ENCODE data around the gene SPIRE2. TPM values are rescaled to one million over a fixed set of nuclear protein-coding genes. Genes with fewer than 3 reads are reported as not detected.
"Not testable (repeated sequence)": the region's sequence is repeated elsewhere in the genome, so short reads cannot be mapped to it uniquely, and the experiment has no call there.

The SPIRE2 gene
- total RNA-seq, 1 experiment from 2014 or later, result 6.9 TPM

DNA sequence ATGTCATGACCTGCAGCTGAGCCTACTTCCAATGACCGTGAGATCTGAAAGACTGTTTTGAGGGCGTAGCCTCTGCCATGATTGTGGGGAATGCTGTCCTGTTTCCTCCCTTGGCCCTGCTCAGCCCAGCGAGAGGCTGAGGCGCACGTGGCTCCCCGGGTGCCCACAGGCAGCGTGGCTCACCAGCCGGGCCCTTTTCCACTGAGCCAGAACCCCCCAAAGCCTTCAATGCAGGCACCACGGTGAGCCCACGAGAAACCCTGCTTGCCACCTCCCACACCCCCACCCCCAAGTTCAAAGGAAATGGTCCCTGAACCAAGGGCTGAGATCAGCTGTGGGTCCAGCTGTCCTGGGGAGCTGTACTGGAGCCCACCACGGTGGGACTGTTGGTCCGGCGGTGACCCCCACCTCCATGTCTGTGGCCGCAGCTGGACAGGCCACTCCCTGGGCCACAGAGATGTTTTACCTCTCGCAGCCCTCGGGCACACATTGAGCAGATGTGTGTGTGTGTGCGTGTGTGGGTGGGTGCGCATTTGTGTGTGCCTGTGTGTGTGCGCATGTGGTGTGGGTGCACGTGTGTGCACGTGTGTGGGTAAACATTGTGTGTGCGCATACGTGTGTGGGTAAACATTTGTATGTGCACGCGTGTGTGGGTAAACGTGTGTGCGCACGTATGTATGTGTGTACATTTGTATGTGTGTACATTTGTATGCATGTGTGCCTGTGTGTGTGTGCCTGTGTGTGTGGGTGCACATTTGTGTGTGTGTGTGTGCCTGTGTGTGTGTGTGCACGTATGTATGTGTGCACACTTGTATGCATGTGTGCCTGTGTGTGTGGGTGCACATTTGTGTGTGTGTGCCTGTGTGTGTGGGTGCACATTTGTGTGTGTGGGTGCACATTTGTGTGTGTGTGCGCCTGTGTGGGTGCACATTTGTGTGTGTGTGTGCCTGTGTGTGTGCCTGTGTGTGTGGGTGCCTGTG, 85.4 kb downstream of the SPIRE2 start:
- DNase-seq (ENCODE audit: low spot score), result no peak

DNA sequence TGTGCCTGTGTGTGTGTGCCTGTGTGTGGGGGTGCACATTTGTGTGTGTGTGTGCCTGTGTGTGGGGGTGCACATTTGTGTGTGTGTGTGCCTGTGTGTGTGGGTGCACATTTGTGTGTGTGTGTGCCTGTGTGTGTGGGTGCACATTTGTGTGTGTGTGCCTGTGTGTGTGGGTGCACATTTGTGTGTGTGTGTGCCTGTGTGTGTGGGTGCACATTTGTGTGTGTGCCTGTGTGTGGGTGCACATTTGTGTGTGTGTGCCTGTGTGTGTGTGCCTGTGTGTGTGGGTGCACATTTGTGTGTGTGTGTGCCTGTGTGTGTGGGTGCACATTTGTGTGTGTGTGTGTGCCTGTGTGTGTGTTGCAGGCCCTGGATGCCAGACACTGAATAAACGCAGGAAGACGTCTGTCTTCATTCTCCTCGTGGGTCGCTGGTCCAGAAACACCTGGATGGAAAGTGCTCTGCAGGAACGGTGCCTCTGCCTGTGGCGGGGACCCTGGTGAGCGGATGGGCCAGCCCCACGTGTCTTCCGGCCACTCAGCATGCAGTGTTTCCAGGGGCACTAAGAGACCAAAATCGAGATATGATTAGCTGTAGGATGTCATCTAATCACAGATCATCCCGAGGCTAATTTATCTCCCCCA, 86.5 kb downstream of the SPIRE2 start:
- not testable (repeated sequence) for DNase-seq (ENCODE audit: low spot score)

DNA sequence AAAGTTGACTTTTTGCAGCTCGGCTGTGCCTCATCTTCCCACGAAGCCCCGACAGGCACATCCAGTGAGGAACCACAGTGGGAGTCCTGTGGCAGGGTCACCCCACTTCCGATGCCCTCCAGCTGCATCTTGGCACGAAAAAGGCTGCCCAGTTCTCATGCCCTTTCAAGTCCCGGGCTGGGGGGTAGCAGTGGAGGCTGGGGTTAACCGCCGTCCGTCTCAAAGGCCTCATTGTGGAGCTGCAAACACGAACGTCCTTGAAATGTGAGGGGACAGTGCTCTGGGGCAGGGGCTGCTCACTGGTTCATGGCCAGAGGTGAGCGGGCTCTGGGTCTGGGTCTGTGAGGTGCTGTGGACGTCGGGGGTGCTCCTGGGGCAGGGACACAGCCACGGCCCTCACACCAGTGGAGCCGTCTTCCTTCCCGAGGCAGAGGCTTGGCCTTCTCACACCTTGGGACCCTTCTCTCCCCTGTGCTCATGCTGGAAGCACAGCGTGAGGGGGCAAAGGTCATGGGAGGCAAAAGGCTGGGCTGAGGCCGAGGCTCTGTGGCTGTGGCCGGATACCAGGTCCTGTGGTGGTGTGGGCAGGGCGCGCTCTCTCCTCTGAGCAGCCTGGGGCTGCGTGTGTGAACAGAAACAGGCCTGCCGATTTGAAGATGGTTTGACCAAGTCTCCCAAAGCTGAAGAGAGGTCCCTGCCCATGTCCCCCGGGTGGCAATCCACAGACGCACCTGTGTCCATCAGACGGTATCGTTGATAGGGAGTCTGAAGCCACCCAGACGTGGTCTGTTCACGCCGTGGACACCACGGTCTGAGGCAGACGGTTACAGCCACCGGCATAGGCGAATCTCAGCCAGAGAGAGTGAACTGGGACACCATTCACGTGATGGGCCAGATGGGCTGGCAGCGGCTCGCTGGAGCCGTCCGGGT, 87.3 kb downstream of the SPIRE2 start:
- DNase-seq (ENCODE audit: low spot score), result no peak

DNA sequence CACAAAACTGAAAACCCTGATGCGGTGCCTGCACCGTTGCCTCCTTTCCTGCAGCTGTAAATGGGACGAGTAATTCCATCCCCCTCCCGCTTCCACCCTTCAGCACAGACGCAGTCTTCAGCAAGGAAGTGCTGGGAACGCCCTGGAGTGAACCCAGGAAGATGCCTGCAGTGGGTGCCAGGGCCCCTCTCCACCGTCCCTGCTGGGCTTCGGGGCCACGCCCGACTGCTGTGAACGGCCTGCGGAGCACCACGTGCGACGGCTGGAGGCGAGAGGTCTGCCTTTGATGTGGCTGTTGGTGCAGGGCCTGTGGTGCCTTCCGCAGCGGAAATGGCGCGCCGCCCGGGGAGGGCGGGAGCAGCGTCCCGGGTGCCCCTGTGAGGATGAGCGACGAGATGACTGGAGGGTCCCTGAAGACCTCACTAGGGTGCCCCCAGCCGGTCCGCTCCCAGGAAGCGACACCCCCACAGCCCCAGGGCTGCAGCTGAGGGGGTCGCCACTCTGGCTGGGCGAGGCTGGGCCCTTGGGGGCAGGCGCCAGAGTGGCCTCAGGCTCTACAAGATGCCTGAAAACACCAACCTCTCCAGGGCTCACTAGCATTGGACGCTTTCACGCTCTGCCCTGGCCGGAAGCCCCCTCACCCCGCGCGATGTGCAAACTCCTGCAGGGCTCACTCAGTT, 89.6 kb downstream of the SPIRE2 start:
- DNase-seq (ENCODE audit: low spot score), result peak; percentile 98

DNA sequence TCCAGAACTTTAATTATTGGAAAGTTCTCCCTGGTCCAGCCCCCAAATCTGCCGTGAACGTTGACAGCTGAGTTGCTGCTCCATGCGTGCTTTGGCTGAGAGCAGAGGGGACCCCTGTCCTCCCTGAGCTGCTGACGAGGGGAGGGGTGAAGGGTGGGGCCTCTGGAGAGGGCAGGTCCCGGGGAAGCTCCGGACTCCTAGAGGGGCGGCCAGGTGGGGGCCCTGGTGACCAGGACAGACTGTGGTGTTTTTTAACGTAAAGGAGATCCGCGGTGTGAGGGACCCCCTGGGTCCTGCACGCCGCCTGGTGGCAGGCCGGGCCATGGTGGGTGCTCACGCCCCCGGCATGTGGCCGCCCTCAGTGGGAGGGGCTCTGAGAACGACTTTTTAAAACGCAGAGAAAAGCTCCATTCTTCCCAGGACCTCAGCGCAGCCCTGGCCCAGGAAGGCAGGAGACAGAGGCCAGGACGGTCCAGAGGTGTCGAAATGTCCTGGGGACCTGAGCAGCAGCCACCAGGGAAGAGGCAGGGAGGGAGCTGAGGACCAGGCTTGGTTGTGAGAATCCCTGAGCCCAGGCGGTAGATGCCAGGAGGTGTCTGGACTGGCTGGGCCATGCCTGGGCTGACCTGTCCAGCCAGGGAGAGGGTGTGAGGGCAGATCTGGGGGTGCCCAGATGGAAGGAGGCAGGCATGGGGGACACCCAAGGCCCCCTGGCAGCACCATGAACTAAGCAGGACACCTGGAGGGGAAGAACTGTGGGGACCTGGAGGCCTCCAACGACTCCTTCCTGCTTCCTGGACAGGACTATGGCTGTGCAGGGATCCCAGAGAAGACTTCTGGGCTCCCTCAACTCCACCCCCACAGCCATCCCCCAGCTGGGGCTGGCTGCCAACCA, 90.4 kb downstream of the SPIRE2 start, which contains the start of gene MC1R:
Gene MC1R, plus strand, starts transcription at position 410 of the 895 bp plus-strand sequence. Its CDS starts 397 bp downstream, at position 807.
- DNase-seq (ENCODE audit: low spot score), result peak; percentile 46

DNA sequence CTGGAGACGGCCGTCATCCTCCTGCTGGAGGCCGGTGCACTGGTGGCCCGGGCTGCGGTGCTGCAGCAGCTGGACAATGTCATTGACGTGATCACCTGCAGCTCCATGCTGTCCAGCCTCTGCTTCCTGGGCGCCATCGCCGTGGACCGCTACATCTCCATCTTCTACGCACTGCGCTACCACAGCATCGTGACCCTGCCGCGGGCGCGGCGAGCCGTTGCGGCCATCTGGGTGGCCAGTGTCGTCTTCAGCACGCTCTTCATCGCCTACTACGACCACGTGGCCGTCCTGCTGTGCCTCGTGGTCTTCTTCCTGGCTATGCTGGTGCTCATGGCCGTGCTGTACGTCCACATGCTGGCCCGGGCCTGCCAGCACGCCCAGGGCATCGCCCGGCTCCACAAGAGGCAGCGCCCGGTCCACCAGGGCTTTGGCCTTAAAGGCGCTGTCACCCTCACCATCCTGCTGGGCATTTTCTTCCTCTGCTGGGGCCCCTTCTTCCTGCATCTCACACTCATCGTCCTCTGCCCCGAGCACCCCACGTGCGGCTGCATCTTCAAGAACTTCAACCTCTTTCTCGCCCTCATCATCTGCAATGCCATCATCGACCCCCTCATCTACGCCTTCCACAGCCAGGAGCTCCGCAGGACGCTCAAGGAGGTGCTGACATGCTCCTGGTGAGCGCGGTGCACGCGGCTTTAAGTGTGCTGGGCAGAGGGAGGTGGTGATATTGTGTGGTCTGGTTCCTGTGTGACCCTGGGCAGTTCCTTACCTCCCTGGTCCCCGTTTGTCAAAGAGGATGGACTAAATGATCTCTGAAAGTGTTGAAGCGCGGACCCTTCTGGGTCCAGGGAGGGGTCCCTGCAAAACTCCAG, 91.5 kb downstream of the SPIRE2 start:
- DNase-seq (ENCODE audit: low spot score), result no peak

DNA sequence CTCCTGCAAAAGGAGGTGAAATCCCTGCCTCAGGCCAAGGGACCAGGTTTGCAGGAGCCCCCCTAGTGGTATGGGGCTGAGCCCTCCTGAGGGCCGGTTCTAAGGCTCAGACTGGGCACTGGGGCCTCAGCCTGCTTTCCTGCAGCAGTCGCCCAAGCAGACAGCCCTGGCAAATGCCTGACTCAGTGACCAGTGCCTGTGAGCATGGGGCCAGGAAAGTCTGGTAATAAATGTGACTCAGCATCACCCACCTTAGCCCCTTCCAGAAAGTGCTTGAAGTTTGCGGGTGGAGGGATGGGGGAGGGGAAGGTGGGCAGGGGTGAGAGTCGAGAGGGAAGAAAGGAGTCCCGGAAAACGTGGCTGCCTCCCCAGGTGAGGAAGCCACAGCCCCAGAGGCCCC, 92.4 kb downstream of the SPIRE2 start:
- DNase-seq (ENCODE audit: low spot score), result peak; percentile 41

Other genes with a start within 250 kb of the SPIRE2 start
- gene DPEP1, start 214.8 kb upstream of the SPIRE2 start, total RNA-seq (2014; rRNA removed; shearing (Covaris generic)), result 0.43 and 1.2 TPM in 2 replicates
- 83.6 and 105 TPM in 2 replicates for gene CHMP1A, start 170.8 kb upstream of the SPIRE2 start, total RNA-seq (2014; rRNA removed; shearing (Covaris generic))
- 8.5 and 12.4 TPM in 2 replicates for gene SPATA33, start 170.6 kb upstream of the SPIRE2 start, total RNA-seq (2014; rRNA removed; shearing (Covaris generic))
- gene CDK10, start 141.8 kb upstream of the SPIRE2 start, total RNA-seq (2014; rRNA removed; shearing (Covaris generic)), result 31.1 and 46.6 TPM in 2 replicates
- gene SPATA2L, start 126.8 kb upstream of the SPIRE2 start, total RNA-seq (2014; rRNA removed; shearing (Covaris generic)), result 21.1 and 24.3 TPM in 2 replicates
- gene VPS9D1, start 107.6 kb upstream of the SPIRE2 start, total RNA-seq (2014; rRNA removed; shearing (Covaris generic)), result 12.0 and 14.2 TPM in 2 replicates
- gene ZNF276, start 106.9 kb upstream of the SPIRE2 start, total RNA-seq (2014; rRNA removed; shearing (Covaris generic)), result 14.6 and 18.9 TPM in 2 replicates
- 51.8 and 55.9 TPM in 2 replicates for gene FANCA, start 11.8 kb upstream of the SPIRE2 start, total RNA-seq (2014; rRNA removed; shearing (Covaris generic))
- 145 and 153 TPM in 2 replicates for gene TCF25, start 45.1 kb downstream of the SPIRE2 start, total RNA-seq (2014; rRNA removed; shearing (Covaris generic))
- 7.2 and 9.8 TPM in 2 replicates for gene MC1R, start 90.4 kb downstream of the SPIRE2 start, total RNA-seq (2014; rRNA removed; shearing (Covaris generic))
- gene TUBB3, start 94.9 kb downstream of the SPIRE2 start, total RNA-seq (2014; rRNA removed; shearing (Covaris generic)), result 743 and 810 TPM in 2 replicates
- 116 and 146 TPM in 2 replicates for gene DEF8, start 120.3 kb downstream of the SPIRE2 start, total RNA-seq (2014; rRNA removed; shearing (Covaris generic))
- gene DBNDD1, start 191.0 kb downstream of the SPIRE2 start, total RNA-seq (2014; rRNA removed; shearing (Covaris generic)), result 28.9 and 30.1 TPM in 2 replicates
- not detected in 2 replicates for gene PRDM7, start 248.9 kb downstream of the SPIRE2 start, total RNA-seq (2014; rRNA removed; shearing (Covaris generic))